ENCODE measurements around the gene ABO. TPM values are rescaled to one million over a fixed set of nuclear protein-coding genes. Genes with fewer than 3 reads are reported as not detected.
"Not testable (repeated sequence)": the region's sequence is repeated elsewhere in the genome, so short reads cannot be mapped to it uniquely, and the experiment has no call there.

Gene ABO
- 0.14 and 19.1 TPM in 2 replicates for total RNA-seq (2014; rRNA removed; shearing (Covaris generic); ENCODE audit: low replicate concordance)

DNA sequence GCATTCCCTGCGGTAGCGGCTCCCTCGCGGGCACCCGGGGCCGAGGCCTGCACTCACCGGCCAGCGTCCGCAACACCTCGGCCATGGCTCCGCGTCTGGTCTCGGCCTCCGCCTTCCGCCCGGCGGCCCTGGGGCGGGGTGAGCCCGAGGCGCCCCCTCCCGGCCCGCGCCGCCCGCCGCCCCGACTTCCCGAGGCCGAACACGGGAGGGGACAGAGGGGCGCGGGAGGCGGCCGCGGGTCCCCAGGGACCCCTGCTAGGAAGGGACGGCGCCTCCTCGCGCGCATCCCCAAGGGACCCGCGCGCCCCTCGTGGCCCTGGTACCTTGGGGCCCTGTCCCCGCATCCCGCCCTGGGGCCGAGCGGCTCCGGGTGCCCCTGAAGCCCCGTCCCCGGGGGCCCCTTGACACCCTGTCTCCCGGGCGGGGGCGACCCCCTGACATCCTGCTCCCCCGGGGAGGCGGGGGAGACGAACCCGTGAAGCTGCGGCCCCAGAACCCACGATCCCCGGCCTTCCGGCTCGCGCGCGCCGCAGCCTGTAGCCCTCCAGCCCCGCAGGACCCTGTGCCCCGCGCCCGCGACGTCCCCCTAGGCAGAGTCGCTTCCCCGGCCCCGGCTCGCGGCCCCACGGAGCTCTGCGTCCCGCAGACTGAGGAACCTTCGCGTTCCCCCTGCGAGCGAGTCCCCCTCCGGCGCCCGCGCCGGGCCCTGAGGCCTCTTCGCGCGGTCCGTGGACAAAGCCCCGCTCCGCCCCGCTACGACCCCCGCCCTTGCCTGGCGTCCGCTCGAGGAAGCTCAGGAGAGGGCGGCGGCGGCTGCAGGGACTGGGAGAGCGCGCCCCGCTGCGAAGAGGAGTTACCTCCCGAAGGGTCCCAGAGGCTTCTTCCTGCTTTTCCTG, at the start of gene ABO:
TSS of gene ABO (minus strand) at position 97 of the 896 bp plus-strand sequence.
- in situ Hi-C loops (cut with HindIII; ENCODE audit: low pct_unique_long_range_greater_than_20kb, low sequenced_read_pairs) = no loop called here
- peak; percentile 50 for DNase-seq (ENCODE audit: low read depth)

- DNase-seq (ENCODE audit: low read depth) = no peak
- in situ Hi-C loops (cut with HindIII; ENCODE audit: low pct_unique_long_range_greater_than_20kb, low sequenced_read_pairs) = no loop called here
Observed at GRCh38 chr9:133323991-133324703, 49.1 kb upstream of the ABO start.

GRCh38 chr9:133323211-133323610, 48.2 kb upstream of the ABO start:
- in situ Hi-C loops (cut with HindIII; ENCODE audit: low pct_unique_long_range_greater_than_20kb, low sequenced_read_pairs) = no loop called here
- no peak for DNase-seq (ENCODE audit: low read depth)

DNA sequence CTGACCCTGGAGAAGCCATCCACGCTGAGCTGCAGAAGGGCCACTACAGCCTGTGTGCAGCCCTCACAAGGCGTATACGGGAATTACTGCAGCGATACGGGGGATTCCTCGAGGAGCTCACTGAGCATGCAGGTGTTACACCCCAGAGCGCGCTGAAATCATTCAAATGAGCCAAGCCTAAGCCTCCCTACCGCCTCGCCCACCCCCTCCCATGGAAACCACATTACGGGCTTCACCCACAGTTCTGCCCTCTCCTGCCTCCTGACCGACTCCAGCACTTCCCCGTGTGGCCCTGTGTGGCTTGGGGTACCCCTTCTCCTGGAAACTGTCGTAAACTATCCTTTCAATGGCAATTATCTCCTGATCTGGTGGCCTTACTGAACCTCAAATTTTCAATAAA, 47.7 kb upstream of the ABO start:
- no peak for DNase-seq (ENCODE audit: low read depth)
- in situ Hi-C loops (cut with HindIII; ENCODE audit: low pct_unique_long_range_greater_than_20kb, low sequenced_read_pairs) = no loop called here

- DNase-seq (ENCODE audit: low read depth) = no peak
- in situ Hi-C loops (cut with HindIII; ENCODE audit: low pct_unique_long_range_greater_than_20kb, low sequenced_read_pairs) = no loop called here
Observed at GRCh38 chr9:133321411-133321935, 46.5 kb upstream of the ABO start.

- in situ Hi-C loops (cut with HindIII; ENCODE audit: low pct_unique_long_range_greater_than_20kb, low sequenced_read_pairs) = no loop called here
- no peak for DNase-seq (ENCODE audit: low read depth)
Observed at GRCh38 chr9:133320421-133320881, 45.5 kb upstream of the ABO start.

- DNase-seq (ENCODE audit: low read depth) = not testable (repeated sequence)
Observed at GRCh38 chr9:133317551-133317950, 42.5 kb upstream of the ABO start.

DNA sequence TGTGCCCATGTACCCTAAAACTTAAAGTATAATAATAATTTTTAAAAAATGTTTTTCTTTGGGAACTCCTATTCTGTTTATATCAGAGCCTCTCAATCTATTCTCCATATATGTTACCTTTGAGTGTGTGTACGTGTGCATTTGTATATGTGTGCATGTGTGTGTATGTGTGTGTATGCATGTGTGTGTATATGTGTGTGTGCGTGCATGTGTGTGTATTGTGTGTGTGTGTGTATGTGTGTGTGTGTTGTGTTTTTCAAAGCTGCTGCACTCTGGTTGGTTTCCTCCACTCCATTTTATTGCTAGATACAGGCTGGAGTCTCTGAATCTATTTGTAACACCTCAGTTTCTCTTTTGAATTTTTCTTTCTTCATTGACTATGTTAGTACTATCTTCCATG, 41.0 kb upstream of the ABO start:
- DNase-seq (ENCODE audit: low read depth) = no peak
- in situ Hi-C loops (cut with HindIII; ENCODE audit: low pct_unique_long_range_greater_than_20kb, low sequenced_read_pairs) = no loop called here

More at GRCh38 chr9:133317551-133317950, 42.5 kb upstream of the ABO start:
- in situ Hi-C loops (cut with HindIII; ENCODE audit: low pct_unique_long_range_greater_than_20kb, low sequenced_read_pairs) = not testable (repeated sequence)

DNA sequence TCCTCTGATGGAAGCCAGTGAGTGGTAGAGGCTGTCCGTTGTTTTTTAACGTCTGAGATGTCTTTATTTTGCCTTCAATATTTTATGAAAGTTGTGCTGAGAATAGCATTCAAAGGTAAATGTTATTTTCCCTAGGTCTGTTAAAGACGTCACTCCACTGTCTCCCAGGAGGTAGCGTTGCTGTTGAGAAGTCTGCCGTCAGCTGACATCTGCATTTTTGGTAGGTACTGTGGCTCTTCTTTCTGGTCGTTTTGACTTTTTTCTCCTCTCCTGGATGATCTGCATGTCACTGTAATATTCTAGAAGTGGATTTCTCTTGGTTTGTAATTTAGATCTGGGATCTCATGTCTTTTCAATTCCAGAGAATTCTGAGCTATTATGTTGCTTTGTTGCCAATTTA, 34.6 kb upstream of the ABO start:
- DNase-seq (ENCODE audit: low read depth) = no peak
- in situ Hi-C loops (cut with HindIII; ENCODE audit: low pct_unique_long_range_greater_than_20kb, low sequenced_read_pairs) = no loop called here

- in situ Hi-C loops (cut with HindIII; ENCODE audit: low pct_unique_long_range_greater_than_20kb, low sequenced_read_pairs) = no loop called here
- DNase-seq (ENCODE audit: low read depth) = no peak
Observed at GRCh38 chr9:133307301-133307700, 32.3 kb upstream of the ABO start.

DNA sequence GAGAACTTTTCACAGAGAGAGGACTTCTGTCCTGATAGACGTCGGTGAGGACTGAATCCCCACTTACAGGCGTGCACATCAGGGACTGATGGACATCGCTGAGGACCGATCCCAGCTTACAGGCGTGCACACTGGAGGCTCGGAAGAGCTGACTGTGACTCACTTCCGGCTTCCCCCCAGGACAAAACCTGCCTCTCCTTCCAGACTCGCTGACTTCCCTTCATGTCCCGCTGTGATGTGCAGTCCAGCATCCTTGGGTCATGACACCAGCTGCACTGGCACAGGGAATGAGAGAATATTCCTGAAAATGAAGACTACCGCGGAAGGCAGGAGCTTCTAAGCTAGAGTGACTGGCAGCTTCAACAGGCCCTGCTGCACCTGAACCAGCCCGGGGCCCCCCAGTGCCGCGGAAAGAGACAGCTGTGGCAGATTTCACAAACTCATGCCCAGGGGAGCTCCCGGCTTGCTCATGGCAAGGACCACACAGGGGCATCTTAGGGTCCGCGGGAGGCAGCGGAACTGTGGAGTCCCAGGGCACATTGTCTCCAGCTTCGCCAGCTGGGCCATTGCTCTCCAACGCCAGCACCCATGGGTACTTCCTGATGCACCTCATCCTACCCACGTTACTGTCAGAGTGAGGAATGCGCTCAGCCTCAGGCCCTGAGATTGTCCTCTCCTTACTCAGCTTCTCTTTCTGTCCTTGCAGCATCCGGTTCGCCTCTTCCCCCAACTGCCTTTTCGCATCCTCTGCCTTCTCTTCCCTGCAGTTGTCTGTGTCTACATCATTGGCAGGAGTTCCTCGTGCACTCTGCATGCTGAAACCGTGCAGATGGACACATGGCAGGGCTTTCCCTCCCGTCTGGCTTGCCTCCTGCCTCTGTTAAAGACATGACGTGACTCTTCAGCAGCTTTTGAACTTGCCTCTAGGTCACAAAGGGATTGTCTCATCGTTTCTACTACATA, 31.5 kb upstream of the ABO start:
- in situ Hi-C loops (cut with HindIII; ENCODE audit: low pct_unique_long_range_greater_than_20kb, low sequenced_read_pairs) = no loop called here
- DNase-seq (ENCODE audit: low read depth) = no peak

DNA sequence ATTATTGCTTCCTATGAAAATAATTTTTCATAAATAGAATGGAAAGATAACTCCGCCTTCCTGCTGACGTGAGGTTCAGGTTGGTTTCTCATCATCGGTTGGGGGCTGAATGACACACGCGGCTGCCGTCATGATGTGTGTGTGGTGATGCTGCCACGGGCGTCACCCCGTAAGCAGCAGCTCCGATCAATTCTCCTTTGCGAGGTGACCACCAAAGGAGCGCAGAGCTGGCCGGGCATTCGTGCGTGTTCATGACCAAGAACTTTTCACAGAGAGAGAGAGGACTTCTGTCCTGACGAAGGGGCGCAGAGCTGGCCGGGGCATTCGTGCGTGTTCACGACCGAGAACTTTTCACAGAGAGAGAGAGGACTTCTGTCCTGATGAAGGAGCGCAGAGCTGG, 30.7 kb upstream of the ABO start:
- no peak for DNase-seq (ENCODE audit: low read depth)
- in situ Hi-C loops (cut with HindIII; ENCODE audit: low pct_unique_long_range_greater_than_20kb, low sequenced_read_pairs) = no loop called here

- no peak for DNase-seq (ENCODE audit: low read depth)
- in situ Hi-C loops (cut with HindIII; ENCODE audit: low pct_unique_long_range_greater_than_20kb, low sequenced_read_pairs) = no loop called here
Observed at GRCh38 chr9:133304477-133305377, 29.7 kb upstream of the ABO start.

- no peak for DNase-seq (ENCODE audit: low read depth)
- in situ Hi-C loops (cut with HindIII; ENCODE audit: low pct_unique_long_range_greater_than_20kb, low sequenced_read_pairs) = no loop called here
Observed at GRCh38 chr9:133304158-133304470, 29.1 kb upstream of the ABO start.

GRCh38 chr9:133303266-133304157, 28.5 kb upstream of the ABO start:
- no peak for DNase-seq (ENCODE audit: low read depth)
- in situ Hi-C loops (cut with HindIII; ENCODE audit: low pct_unique_long_range_greater_than_20kb, low sequenced_read_pairs) = no loop called here
